Embryonic facial prominence (tissue), 1 donor: ENCODE measurements around the gene ATP2A2.

Source experiments
- DNase-seq: peaks from one replicate; pipeline ENCODE4 v3.0.0-alpha.2; 2016; ENCODE audit errors: extremely low spot score

Gene ATP2A2

DNA sequence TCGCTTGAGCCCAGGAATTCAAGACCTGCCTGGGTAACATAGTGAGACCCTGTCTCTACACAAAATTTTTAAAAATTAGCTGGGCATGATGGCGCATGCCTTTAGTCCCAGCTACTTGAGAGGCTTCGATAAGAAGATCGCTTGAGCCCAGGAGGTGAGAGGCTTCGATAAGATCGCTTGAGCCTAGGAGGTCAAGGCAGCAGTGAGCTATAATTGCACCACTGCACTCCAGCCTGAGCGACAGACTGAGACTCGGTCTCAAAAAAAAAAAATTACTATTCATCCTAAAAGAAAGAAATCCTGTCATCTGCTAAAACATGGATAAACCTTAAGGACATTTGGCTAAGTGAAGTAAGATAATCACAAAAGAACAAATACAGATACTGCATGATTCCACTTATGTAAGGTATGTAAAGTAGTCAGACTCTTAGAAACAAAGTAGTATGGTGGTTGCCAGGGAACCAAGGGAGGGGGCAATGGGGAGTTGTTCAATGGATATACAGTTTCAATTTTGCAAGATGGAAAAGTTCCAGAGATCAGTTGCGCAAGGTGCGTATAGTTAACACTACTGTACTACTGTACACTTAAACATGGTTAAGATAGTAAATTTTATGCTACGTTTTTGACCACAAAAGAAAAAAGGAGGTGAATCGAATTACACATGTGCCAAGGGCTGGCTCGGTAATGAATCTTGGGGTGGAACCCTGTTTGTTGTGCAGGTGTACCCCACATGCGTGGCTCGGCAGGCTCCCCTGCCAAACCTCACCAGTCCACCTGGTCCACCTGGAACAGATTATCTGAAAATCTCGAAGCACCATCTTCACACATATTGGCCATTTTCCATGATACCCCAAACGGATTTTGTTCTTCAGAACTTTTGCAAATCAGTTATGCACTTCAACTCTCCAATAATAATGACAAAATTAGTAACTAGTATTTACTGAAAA lies 18.3 kb upstream of the ATP2A2 start:
- no peak for DNase-seq

DNA sequence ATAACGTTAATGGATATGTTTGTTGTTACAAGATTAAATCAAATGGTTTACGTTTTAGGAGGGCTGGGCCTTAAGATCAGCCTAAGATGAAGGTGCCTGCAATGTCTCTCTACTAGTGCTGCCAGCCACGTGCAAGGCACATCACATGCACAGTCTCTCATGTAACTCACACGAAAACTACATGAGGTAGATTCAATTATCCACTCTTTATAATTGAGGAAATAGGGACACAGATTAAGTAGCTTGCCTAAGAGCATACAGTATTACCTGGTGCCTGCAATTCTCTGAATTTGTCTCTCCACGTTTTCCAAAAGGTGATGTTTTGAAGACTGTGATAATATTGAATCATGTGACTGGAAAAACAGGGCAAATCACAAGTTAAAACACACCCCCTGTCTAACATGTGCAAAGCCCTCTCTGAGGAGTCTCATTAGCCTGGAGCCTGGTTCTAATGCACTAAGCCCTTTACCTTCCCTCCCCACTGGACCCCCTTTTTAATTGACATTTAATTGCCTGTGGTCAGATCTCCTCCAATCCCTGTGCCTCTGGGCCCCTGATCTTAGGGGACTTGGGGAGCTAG lies 14.6 kb upstream of the ATP2A2 start:
- no peak for DNase-seq

DNA sequence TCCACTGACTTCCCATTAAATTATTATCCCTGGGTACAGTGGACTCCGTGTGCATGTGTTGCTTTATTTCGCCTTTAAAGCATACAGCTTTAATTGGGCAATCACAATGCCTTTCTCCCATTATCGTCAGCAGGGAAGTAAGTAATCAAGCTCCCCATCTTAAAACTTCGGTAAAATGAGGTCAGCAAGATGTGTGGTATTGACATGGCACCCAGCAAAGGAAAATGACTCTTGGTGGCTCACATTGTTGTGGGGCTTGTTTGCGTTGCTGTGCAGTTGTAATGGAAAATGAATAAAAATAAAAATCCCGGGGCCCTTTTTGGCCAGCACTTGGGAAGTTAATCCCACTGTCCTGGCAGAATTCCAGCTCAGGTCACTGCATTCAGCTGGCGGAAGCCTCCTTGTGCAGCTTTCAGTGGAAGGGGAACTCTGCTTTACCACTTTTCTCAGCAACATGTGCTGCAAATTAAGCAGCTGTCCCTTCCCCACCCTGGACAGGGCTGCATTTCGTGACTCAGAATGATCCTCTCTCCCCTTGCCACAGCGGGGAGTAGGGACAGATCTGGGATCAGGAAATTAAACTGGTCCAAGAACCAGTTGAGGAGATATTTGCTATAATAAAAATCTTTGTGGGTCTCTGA lies 13.9 kb upstream of the ATP2A2 start:
- DNase-seq: no peak

DNA sequence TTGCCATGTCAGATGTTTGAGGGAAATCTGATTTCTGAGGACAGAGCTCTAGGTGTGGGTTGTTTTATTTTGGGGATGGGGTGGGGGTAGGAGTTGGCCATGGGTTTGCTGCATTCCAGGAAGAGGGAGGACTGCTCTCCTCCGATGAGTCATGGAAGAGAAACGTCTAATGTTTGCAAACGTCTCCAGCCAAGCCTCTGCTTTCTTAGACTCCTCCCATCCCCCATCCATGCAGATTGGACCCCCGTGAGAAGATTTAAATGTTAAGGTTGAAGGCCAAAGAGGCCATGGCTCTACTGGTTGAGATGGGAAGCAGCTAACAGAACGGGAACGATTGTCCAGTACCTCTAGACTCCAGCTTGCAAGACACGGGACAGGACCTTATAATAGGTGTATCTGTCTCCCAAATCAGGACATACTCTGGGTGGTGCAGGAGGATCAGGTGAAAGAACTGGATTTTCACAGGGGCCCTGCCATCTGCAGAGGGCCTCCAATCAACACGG lies 11.4 kb upstream of the ATP2A2 start:
- DNase-seq: no peak

DNA sequence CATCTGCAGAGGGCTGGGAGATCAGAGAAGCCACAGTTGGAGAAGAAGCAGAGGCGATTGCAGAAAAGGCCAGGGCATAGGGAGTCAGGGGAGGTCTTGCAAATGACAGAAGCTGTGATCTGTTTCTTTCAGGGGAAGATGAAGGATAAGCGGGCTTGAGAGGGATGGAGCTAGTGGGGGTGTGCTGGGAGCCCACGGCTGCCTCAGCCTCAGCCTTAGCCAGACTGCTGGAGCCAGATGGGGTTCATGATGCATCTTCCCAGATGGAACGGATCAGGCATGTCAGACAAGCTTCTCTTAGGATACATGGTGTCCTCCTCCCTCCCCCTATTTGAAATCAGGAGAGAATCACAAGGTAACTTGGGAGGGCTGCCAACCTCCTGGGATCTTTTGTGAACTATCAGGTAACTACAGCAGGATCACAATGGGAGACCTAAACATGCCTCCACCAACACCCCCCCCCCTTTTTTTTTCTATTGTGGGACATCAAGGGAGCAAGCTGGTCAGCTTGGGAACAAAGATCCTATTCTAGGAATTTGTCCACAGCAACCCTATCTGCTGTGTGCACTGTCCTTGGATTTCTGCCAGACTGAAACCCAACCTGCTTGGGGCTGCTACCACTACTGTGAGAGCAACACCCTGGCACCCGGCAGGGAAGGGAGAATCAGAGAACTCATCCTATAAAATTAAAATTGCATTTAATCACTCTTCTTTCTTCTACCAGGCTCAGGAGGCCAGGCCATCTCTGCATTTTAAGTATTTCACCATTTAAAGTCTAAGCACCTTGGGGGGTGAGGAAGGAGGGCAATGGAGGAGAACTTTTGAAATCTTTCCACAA lies 10.7 kb upstream of the ATP2A2 start:
- DNase-seq: no peak

DNA sequence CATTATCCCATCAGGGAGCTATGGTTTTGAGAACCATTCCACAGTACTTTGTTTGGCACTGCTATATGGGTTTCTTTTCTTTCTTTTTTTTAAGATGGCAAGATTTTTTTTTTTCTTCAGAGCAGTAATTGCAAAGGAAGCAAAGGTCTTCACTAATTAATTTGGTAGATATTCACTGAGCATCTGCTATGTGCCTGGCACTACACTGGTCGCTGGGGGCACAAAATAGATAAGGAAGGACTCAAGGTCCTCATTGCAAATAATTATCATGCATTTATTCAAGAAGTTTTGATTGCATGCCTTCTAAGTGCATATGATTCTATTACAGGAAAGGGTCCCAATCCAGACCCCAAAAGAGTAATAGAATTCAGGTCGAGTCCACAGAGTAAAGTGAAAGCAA lies 10.0 kb upstream of the ATP2A2 start:
- DNase-seq: no peak

DNA sequence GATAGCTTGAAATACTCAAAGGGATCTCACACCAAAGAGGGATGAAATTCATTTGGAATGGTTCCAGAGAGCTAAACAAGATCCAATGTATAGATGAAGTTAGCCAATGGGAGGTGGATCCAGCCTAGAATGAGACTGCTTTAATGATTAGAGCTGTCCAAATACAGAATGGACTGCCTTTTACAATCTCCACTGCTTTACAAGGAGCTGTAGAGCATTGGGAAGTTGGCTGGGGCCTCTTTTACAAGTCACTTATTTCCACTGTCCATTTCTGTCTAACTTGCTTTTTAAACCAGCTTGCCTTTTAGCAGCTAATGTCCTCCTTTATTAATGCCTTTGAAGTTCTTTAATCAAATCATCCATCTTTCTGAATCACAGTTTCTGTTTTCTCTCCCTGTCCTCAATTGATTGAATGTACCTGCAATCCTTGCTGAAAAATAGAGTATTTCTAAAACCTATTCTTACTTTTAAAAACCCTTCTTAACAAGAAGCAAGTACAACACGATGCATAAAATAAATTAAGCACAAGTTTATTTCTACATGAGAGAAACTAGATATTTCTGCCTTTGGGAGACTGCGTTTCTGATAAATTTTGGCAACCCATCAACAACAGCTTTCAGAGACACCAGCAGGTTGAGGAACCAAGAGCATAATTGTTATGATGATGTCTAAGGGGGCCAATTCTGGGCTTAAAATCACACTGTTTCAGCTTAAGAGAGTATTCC lies 3.4 kb upstream of the ATP2A2 start:
- DNase-seq: no peak

DNA sequence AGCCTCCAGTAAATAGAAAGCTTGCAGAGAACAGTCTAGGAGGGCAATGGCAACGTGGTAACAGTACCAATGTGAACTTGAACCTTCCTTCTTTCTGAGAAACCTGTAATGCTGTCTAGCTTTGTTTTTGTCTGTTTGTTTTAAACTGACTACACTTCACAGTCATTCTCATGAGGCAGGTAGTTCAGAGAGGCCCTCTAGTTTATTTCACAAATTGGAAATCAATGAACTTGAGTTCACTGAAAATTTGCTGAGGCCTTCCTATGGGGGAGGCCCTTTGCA lies 2.9 kb upstream of the ATP2A2 start:
- no peak for DNase-seq

DNA sequence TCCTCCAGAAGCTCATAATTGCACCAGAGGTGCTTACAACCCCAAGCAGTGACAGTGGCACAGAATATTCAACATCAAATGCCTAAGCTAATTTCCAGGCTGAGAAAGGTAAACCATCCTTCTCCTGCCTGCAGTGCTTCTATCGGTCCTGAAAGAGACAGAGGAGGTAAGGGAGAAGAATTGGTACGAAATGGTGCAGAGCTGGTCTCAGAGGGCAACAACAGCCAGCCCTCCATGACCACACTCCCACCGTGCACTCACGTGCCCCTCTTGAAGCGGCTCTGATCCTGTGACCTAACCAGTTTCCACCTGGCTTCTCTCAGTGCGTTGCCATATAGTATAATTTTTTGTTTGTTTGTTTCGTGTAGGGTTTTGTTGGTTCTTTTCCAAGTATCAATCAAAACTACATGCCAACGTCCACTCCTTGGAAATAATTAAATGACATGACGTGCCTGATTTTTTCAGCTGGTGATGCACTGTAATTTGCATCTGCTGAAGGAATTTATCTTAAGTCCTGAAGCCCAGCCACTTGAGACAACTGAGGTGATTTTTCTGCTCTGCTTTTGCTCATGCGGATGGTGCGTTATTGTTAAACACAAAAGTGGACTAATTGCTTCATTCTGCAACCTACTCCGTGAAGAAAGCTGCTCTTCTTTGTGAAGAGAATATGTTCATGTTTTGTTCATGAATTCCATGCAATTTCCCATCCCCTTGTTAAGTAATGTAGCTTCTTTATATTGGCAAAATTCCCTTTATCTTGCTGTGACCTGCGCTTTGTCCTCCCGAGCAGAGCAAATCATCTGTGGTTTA lies 1.3 kb upstream of the ATP2A2 start:
- no peak for DNase-seq

DNA sequence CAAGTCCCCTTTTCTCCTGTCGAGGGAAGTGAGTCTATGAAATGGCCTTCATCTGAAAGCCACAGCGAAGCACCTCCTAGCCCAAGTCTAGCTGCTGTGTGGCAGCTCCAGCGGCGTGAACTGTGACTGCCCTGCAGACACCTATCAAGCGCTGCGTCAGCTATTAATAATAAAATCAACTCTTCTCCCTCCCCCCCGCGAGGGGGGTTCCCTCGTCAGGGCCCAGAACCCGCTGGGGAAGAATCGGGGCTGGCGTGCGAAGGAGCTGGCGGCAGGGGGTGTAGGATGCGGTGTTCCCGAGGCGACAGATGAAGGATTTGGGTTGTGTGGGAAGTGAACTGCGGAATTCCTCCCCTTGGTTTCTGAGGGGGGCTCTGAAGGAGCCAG lies 662 bp upstream of the ATP2A2 start:
- no peak for DNase-seq

DNA sequence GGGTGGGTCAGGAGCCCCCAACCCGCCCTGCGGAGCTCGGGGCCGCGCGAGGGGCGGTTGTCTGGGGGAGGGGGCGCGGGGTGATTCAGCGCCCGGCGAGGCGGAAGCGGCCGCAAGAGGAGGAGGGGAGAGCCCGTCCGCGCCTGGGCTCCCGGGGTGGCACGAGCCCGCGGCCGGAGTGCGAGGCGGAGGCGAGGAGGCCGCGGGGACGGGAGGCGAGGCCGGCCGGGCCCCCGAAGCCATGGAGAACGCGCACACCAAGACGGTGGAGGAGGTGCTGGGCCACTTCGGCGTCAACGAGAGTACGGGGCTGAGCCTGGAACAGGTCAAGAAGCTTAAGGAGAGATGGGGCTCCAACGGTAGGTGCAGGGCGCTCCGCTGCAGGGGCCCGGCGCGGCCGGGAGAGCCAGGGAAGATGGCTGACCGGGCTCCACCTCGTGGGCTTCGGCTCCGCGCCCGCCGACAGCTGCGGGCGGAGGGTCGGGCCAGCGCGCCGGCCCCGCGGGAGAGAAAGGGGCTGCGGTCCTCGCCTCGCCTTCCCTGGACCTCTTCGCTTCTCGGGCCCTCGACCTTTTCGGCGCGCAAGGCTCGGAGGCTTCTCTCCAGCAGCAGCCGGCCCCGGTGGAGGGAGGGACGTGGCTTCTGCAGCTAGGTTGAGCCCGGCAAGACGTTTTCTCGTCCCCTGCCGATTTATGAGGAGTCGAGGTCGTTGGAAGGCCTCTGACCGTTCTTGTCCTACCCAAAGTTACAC lies 677 bp downstream of the ATP2A2 start:
- DNase-seq: no peak

DNA sequence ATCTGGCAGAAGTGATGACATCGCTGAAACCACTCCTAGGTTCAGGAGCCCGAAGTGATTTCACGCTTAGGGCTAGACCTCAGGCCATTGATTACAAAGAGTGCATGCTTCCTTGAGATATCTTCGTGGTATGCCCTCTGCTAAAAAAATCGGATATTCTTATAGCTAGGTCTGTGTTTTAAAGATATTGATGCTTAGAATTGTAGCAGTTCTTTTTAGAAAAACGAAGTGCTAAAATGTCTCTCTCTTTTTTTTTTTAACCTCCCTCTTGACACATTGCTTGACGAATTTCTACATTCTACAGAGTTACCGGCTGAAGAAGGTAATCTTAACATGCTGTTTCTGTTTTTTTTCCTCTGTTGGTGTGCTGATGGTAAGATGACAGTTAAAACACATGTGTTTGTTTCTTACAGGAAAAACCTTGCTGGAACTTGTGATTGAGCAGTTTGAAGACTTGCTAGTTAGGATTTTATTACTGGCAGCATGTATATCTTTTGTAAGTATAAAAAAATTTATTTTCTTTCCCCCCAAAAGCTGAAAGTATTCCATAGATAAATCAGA lies 1.3 kb downstream of the ATP2A2 start:
- no peak for DNase-seq

DNA sequence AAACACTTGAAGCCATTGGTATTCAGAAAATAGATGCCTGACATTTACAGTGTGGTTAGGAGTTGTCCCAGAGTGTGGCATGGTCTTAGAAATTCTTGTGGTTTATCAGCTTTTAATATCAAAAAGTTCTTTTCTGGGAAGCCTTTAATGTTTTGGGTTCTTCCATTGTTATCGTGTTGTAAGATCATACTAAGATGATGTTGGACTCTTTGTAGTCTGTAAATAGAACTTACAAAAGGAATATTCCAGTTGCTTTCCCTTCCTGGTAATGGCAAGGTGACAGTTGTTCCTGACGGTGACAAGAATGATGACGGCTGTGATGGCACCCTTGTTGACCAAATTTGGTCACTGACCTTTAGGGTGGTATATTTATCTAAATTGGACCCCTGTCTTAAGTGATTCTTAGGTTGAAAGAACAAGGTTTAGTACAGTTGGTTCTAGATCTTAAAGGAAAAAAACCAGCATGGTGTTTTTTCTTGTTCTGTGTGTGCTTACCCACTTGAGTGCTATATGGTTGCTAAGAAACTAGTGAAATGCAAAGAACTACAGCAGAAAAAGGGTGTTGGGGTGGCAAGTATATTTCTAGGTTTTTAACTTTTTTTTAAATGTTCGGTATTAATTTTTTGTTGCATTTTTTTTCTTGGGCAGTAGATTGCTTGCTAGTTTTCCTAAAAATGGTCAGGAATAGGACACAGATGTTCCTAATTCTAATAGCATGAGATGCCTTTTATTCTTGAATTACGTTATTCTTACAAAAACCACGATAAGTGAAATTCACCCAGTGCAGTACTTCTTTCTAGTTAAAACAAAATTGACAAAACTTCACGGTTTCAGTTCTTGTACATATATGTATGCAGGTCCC lies 2.1 kb downstream of the ATP2A2 start:
- no peak for DNase-seq

DNA sequence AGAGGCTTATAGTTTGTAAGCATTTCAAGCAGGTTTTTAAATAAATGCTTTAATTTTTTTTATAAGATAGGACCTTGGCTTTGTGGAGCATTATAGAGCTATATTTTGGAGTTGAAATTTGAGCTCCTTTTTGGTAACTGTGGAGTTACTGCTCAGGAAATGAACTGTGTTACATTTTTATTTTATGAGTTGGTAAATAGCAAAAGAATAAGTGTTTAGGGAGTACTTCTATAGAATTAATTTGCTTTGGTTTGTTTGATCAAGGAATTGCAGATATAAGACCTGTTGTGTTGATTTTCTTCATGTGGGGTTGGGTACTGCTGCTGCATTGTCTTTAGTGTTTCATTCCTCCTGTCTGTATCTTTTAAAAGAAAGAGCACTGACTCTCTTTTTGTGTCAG lies 3.5 kb downstream of the ATP2A2 start:
- no peak for DNase-seq

DNA sequence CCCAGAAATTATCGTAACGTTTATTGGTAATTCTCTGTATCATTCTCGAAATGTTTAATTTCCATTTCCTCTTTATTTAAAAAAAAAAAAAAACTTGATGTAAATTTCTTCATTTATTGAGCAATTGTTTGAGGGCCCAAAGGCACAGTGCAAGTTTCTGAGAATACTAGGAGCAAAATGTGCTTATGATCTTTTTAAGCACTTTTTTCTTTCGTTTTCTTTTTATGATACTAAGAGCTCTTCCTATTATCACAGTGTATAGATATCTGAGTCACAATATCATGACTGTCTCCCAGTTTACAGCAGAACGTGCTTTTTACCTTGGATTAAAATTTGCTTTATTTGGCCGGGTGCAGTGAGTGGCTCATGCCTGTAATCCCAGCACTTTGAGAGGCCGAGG lies 5.6 kb downstream of the ATP2A2 start:
- no peak for DNase-seq

DNA sequence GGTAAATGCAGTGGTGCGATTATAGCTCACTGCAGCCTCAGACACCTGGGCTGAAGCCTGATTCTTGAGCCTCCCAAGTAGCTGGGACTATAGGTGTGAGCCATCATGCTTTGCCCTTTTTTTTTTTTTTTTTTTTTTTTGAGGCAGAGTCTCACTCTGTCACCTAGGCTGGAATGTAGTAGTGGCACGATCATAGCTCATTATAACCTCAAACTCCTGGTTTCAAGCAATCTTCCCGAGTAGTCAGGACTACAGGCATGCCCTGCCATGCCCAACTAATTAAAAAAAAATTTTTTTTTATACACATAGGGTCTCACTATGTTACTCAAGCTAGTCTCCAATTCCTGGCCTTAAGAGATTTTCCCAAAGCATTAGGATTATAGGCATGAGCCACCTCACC lies 6.9 kb downstream of the ATP2A2 start:
- no peak for DNase-seq

DNA sequence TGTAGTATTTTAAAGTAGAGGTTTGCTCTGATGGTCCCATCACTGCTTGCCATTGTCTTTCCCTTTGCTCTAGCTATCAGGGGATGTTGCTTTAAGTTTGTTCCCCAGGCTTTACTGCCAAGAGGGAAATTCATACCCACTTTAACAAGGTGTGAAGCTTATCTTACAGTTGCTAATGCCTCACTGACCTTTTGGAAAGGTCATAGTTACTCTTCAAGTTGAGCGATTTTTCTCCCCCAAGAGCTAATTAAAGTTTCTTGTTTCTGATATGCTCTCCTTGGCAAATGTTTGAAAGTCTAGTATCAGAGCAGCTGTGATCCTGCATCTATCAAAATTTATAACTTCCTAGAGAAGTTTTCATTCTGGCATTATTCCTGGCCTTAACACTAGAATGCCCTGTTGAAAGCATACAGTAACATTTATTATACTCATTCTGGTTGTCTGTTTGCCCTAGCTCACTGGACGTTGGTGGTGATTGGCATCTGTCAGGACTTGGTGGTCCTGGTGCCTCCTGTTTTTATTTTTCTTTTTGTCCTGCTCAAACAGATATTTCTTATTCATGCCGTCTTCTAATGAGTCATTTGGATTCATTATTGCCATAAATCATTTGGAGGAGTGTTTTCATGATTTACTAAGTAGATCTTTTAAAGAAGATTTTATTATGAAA lies 8.1 kb downstream of the ATP2A2 start:
- DNase-seq: no peak

DNA sequence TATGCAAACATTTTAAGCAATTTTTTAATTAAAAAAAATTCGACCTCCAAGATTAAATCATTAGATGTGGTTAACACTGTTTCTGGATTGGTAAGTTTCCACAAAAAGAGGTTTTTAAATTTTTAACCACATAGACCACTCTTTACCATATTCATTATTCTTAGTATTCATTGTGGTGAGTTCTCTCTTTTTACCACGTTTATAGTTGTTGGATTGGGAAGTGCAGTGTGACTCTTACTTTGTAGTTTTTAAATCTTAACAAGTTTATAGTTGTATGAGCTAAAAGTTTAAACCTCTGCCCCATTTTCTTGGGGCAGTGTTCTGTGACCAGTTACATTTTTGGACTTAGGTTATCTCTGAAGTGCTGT lies 8.6 kb downstream of the ATP2A2 start:
- no peak for DNase-seq
